HG03354 (cell line): ENCODE measurements around the gene ARHGEF38.

Source experiments
- ATAC-seq: cut with Tn5 transposase; IDR thresholded peaks from one replicate; pipeline ENCODE4 v1.9.1; 2021; ENCODE audit warnings: mild to moderate bottlenecking; ENCODE audit not compliant: unreplicated experiment, poor library complexity, severe bottlenecking

ARHGEF38 gene

GRCh38 chr4:105551965-105552746, at the start of gene ARHGEF38:
TSS of gene ARHGEF38 (plus strand) at chr4:105552620. CDS start at chr4:105552766, 146 bp downstream.
- no peak for ATAC-seq

- ATAC-seq: no peak
Observed at GRCh38 chr4:105503484-105503883, 48.9 kb upstream of the ARHGEF38 start.

- no peak for ATAC-seq
Observed at GRCh38 chr4:105504744-105505143, 47.7 kb upstream of the ARHGEF38 start.

- peak; percentile 97 for ATAC-seq
Observed at GRCh38 chr4:105509291-105509690, 43.1 kb upstream of the ARHGEF38 start.

- ATAC-seq: peak; percentile 53
Observed at GRCh38 chr4:105509714-105510113, 42.7 kb upstream of the ARHGEF38 start.

GRCh38 chr4:105510245-105510644, 42.2 kb upstream of the ARHGEF38 start:
- no peak for ATAC-seq

- ATAC-seq: peak; percentile 83
Observed at GRCh38 chr4:105520819-105521790, 31.3 kb upstream of the ARHGEF38 start.

- ATAC-seq: no peak
Observed at GRCh38 chr4:105526656-105527055, 25.8 kb upstream of the ARHGEF38 start.

GRCh38 chr4:105527081-105527480, 25.3 kb upstream of the ARHGEF38 start:
- no peak for ATAC-seq

GRCh38 chr4:105536601-105537000, 15.8 kb upstream of the ARHGEF38 start:
- no peak for ATAC-seq

GRCh38 chr4:105541420-105541819, 11.0 kb upstream of the ARHGEF38 start:
- no peak for ATAC-seq

- ATAC-seq: no peak
Observed at GRCh38 chr4:105542039-105542438, 10.4 kb upstream of the ARHGEF38 start.

- ATAC-seq: no peak
Observed at GRCh38 chr4:105543346-105543745, 9.1 kb upstream of the ARHGEF38 start.

GRCh38 chr4:105543881-105544280, 8.5 kb upstream of the ARHGEF38 start:
- ATAC-seq: no peak

- no peak for ATAC-seq
Observed at GRCh38 chr4:105544520-105545286, 7.7 kb upstream of the ARHGEF38 start.

GRCh38 chr4:105546086-105546485, 6.3 kb upstream of the ARHGEF38 start:
- no peak for ATAC-seq

- ATAC-seq: no peak
Observed at GRCh38 chr4:105547769-105548168, 4.7 kb upstream of the ARHGEF38 start.

GRCh38 chr4:105548483-105548882, 3.9 kb upstream of the ARHGEF38 start:
- no peak for ATAC-seq

GRCh38 chr4:105550641-105551040, 1.8 kb upstream of the ARHGEF38 start:
- ATAC-seq: no peak

- ATAC-seq: no peak
Observed at GRCh38 chr4:105555409-105555808, 3.0 kb downstream of the ARHGEF38 start.
